Mesendoderm (in vitro differentiated cells): ENCODE results near the gene PSMD2. TPM values are rescaled to one million over a fixed set of nuclear protein-coding genes. Genes with fewer than 3 reads are reported as not detected.

Source experiments
- DNase-seq: peaks from one replicate; pipeline ENCODE4 v3.0.0; 2013
- H2AK5ac ChIP-seq: 2 replicates; pipeline ENCODE4 v1.6.1; 2013; ENCODE audit warnings: low read length, inconsistent platforms
- H2BK120ac ChIP-seq: 2 replicates; pipeline ENCODE4 v1.6.1; 2013; ENCODE audit warnings: low read depth, mild to moderate bottlenecking, low read length, moderate library complexity, mixed read lengths
- H2BK15ac ChIP-seq: replicated peaks from 2 replicates; pipeline ENCODE4 v1.6.1; 2013; ENCODE audit warnings: low read depth, mild to moderate bottlenecking, moderate library complexity
- H2BK5ac ChIP-seq: 2 replicates; pipeline ENCODE4 v1.6.1; 2013; ENCODE audit warnings: low read length, inconsistent platforms
- H3K18ac ChIP-seq: 2 replicates; pipeline ENCODE4 v1.6.1; 2013; ENCODE audit warnings: mild to moderate bottlenecking, low read length, mixed read lengths
- H3K23ac ChIP-seq: one replicate; pipeline ENCODE4 v1.6.1; 2013; ENCODE audit warnings: low read length
- H3K27ac ChIP-seq: 2 replicates; pipeline ENCODE4 v1.5.1; 2013; ENCODE audit warnings: low read depth, mild to moderate bottlenecking, inconsistent platforms, low read length, moderate library complexity
- H3K27me3 ChIP-seq: 2 replicates; pipeline ENCODE4 v1.6.1; 2013; ENCODE audit warnings: low read length, control low read depth, mild to moderate bottlenecking, inconsistent platforms; ENCODE audit not compliant: insufficient read depth, poor library complexity
- H3K36me3 ChIP-seq: 2 replicates; pipeline ENCODE4 v1.6.1; 2013; ENCODE audit warnings: low read length, inconsistent platforms; ENCODE audit not compliant: control insufficient read depth, insufficient read depth
- H3K4ac ChIP-seq: one replicate; pipeline ENCODE4 v1.6.1; 2013; ENCODE audit warnings: low read depth, mild to moderate bottlenecking, low read length, moderate library complexity
- H3K4me1 ChIP-seq: 2 replicates; pipeline ENCODE4 v1.6.1; 2013; ENCODE audit warnings: low read depth, low read length, inconsistent platforms; ENCODE audit not compliant: control insufficient read depth
- H3K4me2 ChIP-seq: 2 replicates; pipeline ENCODE4 v1.6.1; 2013; ENCODE audit warnings: low read length
- H3K4me3 ChIP-seq: 2 replicates; pipeline ENCODE4 v1.5.1; 2013; ENCODE audit warnings: mild to moderate bottlenecking, low read length
- H3K56ac ChIP-seq: one replicate; pipeline ENCODE4 v1.6.1; 2013; ENCODE audit warnings: low read length
- H3K79me1 ChIP-seq: 2 replicates; pipeline ENCODE4 v1.6.1; 2013; ENCODE audit warnings: low read length, inconsistent platforms
- H3K79me2 ChIP-seq: 2 replicates; pipeline ENCODE4 v1.6.1; 2013; ENCODE audit warnings: mild to moderate bottlenecking, low read length; ENCODE audit not compliant: control insufficient read depth, insufficient read depth
- H3K9ac ChIP-seq: 2 replicates; pipeline ENCODE4 v1.6.1; 2013; ENCODE audit warnings: low read length, inconsistent platforms
- H4K5ac ChIP-seq: one replicate; pipeline ENCODE4 v1.6.1; 2013; ENCODE audit warnings: low read length
- H4K8ac ChIP-seq: one replicate; pipeline ENCODE4 v1.6.1; 2013; ENCODE audit warnings: low read depth, mild to moderate bottlenecking, control low read depth, low read length, moderate library complexity
- WGBS: extraction: QIAGEN DNeasy Blood & Tissue Kit; methylation state at CpG from one replicate; pipeline ENCODE4 v1.1.7; 2013; ENCODE audit warnings: low lambda C conversion rate, missing lambda C conversion rate; ENCODE audit not compliant: insufficient coverage; ENCODE audit errors: extremely low coverage; 5-methylcytosine and 5-hydroxymethylcytosine counted together
- polyA plus RNA-seq, 2 experiments: library from polyadenylated mRNA; stranded (reverse); fragments of 200-250 nt; gene quantifications; one replicate each; pipeline ENCODE4 v1.2.3, GENCODE V29; 2013

PSMD2 gene
- 152 TPM for polyA plus RNA-seq (2013, experiment 1 of 2)
- polyA plus RNA-seq (2013, experiment 2 of 2): 152 TPM

DNA sequence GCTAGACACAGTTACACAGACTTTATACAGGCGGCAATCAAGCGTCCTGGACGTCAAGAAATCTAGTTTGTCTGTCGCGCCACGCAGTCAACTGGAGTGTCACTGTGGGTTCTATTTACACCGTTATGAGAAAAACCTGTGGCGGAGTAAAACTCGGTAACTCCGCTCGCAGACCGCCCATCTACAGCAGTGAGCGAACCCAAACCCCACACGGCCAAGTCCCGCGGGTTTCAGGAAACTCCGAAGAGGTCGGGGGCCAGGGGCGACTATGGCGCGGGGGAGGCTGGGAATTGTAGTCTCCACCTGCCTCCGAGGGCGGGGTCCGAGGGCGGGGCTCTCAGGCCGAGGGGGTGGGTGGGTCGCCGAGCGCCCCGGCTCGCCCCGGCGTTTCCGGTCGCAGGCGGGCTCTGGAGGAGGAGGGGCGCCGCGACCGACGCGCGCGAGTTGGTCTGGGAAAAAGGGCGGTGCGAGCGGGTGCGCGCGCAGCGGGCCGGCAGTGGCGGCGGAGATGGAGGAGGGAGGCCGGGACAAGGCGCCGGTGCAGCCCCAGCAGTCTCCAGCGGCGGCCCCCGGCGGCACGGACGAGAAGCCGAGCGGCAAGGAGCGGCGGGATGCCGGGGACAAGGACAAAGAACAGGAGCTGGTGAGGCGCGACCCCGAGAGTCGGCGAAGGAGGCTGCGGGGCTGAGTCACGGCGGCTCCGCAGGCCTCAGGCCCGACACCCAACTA lies at the start of gene PSMD2:
TSS of gene PSMD2 (plus strand) at position 483 of the 729 bp plus-strand sequence. CDS start at position 509, 26 bp downstream.
- no peak within 1 kb of the TSS for H4K5ac ChIP-seq
- peaks cover 24% of the 10 kb centered on the region for H3K79me1 ChIP-seq
- peak within 1 kb of the TSS; percentile 84 for H3K4me2 ChIP-seq
- peak within 1 kb of the TSS; percentile 30 for H3K27ac ChIP-seq
- WGBS: no CpG with 5 or more reads among the region's 78 CpGs
- H2BK15ac ChIP-seq: no peak within 1 kb of the TSS
- peaks cover 20% of the 10 kb centered on the region for H3K79me2 ChIP-seq
- no peak within 1 kb of the TSS for H3K4ac ChIP-seq
- peak; percentile 98 for DNase-seq
- H3K36me3 ChIP-seq: peaks cover 20% of the 10 kb centered on the region
- H3K4me3 ChIP-seq: peak within 1 kb of the TSS; percentile 99
- H2AK5ac ChIP-seq: no peak within 1 kb of the TSS
- H3K9ac ChIP-seq: peak within 1 kb of the TSS; percentile 94
- no peak within 1 kb of the TSS for H4K8ac ChIP-seq
- H3K27me3 ChIP-seq: no peaks in the 10 kb centered on the region
- H2BK120ac ChIP-seq: no peak within 1 kb of the TSS
- peak within 1 kb of the TSS; percentile 94 for H3K56ac ChIP-seq
- peak within 1 kb of the TSS; percentile 66 for H3K23ac ChIP-seq
- no peak within 1 kb of the TSS for H2BK5ac ChIP-seq
- peaks cover 4% of the 10 kb centered on the region for H3K4me1 ChIP-seq
- no peak within 1 kb of the TSS for H3K18ac ChIP-seq

- DNase-seq: peak; percentile 100
- Histone ChIP-seq H3K4ac (peak within 1 kb of the TSS; percentile 38), H3K4me3 (peak within 1 kb of the TSS; percentile 85), H3K4me2 (peak within 1 kb of the TSS; percentile 98), H3K56ac (peak within 1 kb of the TSS; percentile 98), H3K79me1 (peaks cover 2% of the 10 kb centered on the region), H3K4me1 (no peaks in the 10 kb centered on the region), H2AK5ac (no peak within 1 kb of the TSS), H3K36me3 (peaks cover 2% of the 10 kb centered on the region), H3K79me2 (peaks cover 4% of the 10 kb centered on the region), H3K23ac (peak within 1 kb of the TSS; percentile 59), H3K27me3 (no peaks in the 10 kb centered on the region), H2BK120ac (no peak within 1 kb of the TSS), H3K27ac (peak within 1 kb of the TSS; percentile 45), H4K5ac (peak within 1 kb of the TSS; percentile 50), H2BK15ac (no peak within 1 kb of the TSS), H3K9ac (peak within 1 kb of the TSS; percentile 94), H3K18ac (peak within 1 kb of the TSS; percentile 64), H4K8ac (peak within 1 kb of the TSS; percentile 67), H2BK5ac (peak within 1 kb of the TSS; percentile 96)
- no CpG with 5 or more reads among the region's 54 CpGs for WGBS
Observed at GRCh38 chr3:184249412-184250166, 49.5 kb upstream of the PSMD2 start, which contains the start of gene EEF1AKMT4. Gene EEF1AKMT4 (plus strand): TSS chr3:184249672. CDS start chr3:184249695, 23 bp downstream.

GRCh38 chr3:184250167-184250828 lies 48.7 kb upstream of the PSMD2 start:
- Histone ChIP-seq H4K5ac (no peak overlapping the region), H3K56ac (peak overlapping the region; percentile 96), H3K9ac (peak overlapping the region; percentile 86), H2BK5ac (no peak overlapping the region), H3K18ac (no peak overlapping the region), H3K4ac (no peak overlapping the region), H4K8ac (no peak overlapping the region), H3K36me3 (no peaks in the 10 kb centered on the region), H3K27me3 (no peaks in the 10 kb centered on the region), H2BK120ac (no peak overlapping the region), H3K4me3 (peak overlapping the region; percentile 85), H3K79me2 (peaks cover 4% of the 10 kb centered on the region), H2BK15ac (no peak overlapping the region), H3K79me1 (peaks cover 2% of the 10 kb centered on the region), H2AK5ac (no peak overlapping the region), H3K4me1 (no peaks in the 10 kb centered on the region), H3K4me2 (peak overlapping the region; percentile 93), H3K27ac (peak overlapping the region; percentile 45), H3K23ac (no peak overlapping the region)
- no CpG with 5 or more reads among the region's 20 CpGs for WGBS
- DNase-seq: peak; percentile 97

DNA sequence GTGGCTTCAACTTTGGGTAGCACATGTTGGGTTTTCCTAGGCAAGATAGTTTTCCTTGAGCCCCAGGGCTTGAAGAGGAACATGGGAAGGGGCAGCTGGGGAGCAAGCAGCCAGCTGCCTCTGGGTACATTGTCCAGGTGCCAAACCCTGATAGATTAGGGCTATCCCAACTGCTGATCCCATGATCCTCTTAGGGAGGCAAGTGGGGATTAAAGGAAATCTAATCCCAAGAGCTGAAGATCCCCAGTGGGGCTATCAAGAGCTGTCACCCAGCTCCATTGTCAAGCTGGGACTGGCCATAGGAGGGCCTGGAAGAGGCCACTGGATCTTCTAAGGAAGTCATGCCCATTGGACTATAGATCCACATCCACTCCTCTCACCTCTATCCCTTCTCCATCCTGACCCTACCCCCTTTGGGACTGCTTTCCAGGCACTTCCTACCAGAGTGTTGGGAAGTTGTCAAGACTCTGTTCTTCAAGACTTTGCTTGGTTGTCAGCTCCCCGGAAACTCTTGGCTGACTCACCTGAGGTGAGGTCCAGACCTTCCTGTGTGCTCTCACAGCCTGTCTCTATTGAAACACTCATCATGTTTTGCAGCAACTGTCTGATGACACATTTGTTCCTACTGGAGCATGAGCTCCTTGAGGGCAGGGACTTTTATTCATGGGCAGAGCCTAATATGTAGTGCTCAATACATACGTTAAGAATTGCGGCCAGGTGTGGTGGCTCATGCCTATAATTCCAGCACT lies 43.6 kb upstream of the PSMD2 start:
- no peak overlapping the region for H3K56ac ChIP-seq
- no peak overlapping the region for H2BK15ac ChIP-seq
- H3K18ac ChIP-seq: no peak overlapping the region
- no peaks in the 10 kb centered on the region for H3K79me1 ChIP-seq
- no peaks in the 10 kb centered on the region for H3K36me3 ChIP-seq
- no peak overlapping the region for H4K5ac ChIP-seq
- peaks cover 13% of the 10 kb centered on the region for H3K27me3 ChIP-seq
- no peak overlapping the region for H3K4ac ChIP-seq
- no peaks in the 10 kb centered on the region for H3K4me1 ChIP-seq
- no peaks in the 10 kb centered on the region for H3K79me2 ChIP-seq
- H2AK5ac ChIP-seq: no peak overlapping the region
- no peak overlapping the region for H3K9ac ChIP-seq
- DNase-seq: no peak
- H4K8ac ChIP-seq: no peak overlapping the region
- H3K23ac ChIP-seq: no peak overlapping the region
- WGBS: no CpG with 5 or more reads among the region's 3 CpGs
- H2BK120ac ChIP-seq: no peak overlapping the region
- H3K4me2 ChIP-seq: no peak overlapping the region
- H2BK5ac ChIP-seq: no peak overlapping the region
- no peak overlapping the region for H3K4me3 ChIP-seq
- H3K27ac ChIP-seq: no peak overlapping the region
